SK-MEL-5 (cell line): Measurements from ENCODE around the gene MYOCD. TPM values are rescaled to one million over a fixed set of nuclear protein-coding genes. Genes with fewer than 3 reads are reported as not detected.

Source experiments
- DNase-seq: peaks from one replicate; pipeline ENCODE4 v3.0.0-alpha.2; 2016; ENCODE audit warnings: low read depth, low spot score
- in situ Hi-C: cut with HindIII; loops from 2 replicates; pipeline ENCODE4 v1.10.0; 2016; ENCODE audit warnings: low sequenced_read_pairs, high pct_unique_total_duplicates, low pct_unique_long_range_greater_than_20kb
- total RNA-seq: library from RNA; depleted of rRNA; stranded (reverse); fragments of >200 nt; shearing (Covaris generic); gene quantifications from 2 replicates; pipeline ENCODE4 v1.2.3, GENCODE V29; 2014

MYOCD gene
- total RNA-seq, 1 experiment from 2014 or later = not detected

GRCh38 chr17:12680407-12680897 lies 14.8 kb downstream of the MYOCD start:
- in situ Hi-C loops = no loop called here
- no peak for DNase-seq

- no peak for DNase-seq
- in situ Hi-C loops = no loop called here
Observed at GRCh38 chr17:12680993-12681392, 15.3 kb downstream of the MYOCD start.

GRCh38 chr17:12683299-12683698 lies 17.6 kb downstream of the MYOCD start:
- DNase-seq = no peak
- in situ Hi-C loops = no loop called here

GRCh38 chr17:12686486-12686885 lies 20.8 kb downstream of the MYOCD start:
- no peak for DNase-seq
- in situ Hi-C loops = no loop called here

GRCh38 chr17:12688382-12688781 lies 22.7 kb downstream of the MYOCD start:
- no peak for DNase-seq

GRCh38 chr17:12691173-12691572 lies 25.5 kb downstream of the MYOCD start:
- DNase-seq = no peak
- in situ Hi-C loops = no loop called here

More at GRCh38 chr17:12688382-12688781, 22.7 kb downstream of the MYOCD start:
- in situ Hi-C loops = no loop called here

- DNase-seq = no peak
- in situ Hi-C loops = no loop called here
Observed at GRCh38 chr17:12693640-12694039, 27.9 kb downstream of the MYOCD start.

GRCh38 chr17:12706070-12706469 lies 40.4 kb downstream of the MYOCD start:
- no peak for DNase-seq
- in situ Hi-C loops = no loop called here

GRCh38 chr17:12709063-12709462 lies 43.4 kb downstream of the MYOCD start:
- in situ Hi-C loops = no loop called here
- no peak for DNase-seq

GRCh38 chr17:12712415-12712814 lies 46.7 kb downstream of the MYOCD start:
- DNase-seq = no peak
- in situ Hi-C loops = no loop called here

- in situ Hi-C loops = no loop called here
- DNase-seq = no peak
Observed at GRCh38 chr17:12712941-12713340, 47.3 kb downstream of the MYOCD start.

GRCh38 chr17:12719948-12720347 lies 54.3 kb downstream of the MYOCD start:
- DNase-seq = no peak
- in situ Hi-C loops = no loop called here

- in situ Hi-C loops = no loop called here
- DNase-seq = no peak
Observed at GRCh38 chr17:12721581-12721980, 55.9 kb downstream of the MYOCD start.

- in situ Hi-C loops = no loop called here
- DNase-seq = no peak
Observed at GRCh38 chr17:12722282-12722681, 56.6 kb downstream of the MYOCD start.

- in situ Hi-C loops = no loop called here
- DNase-seq = no peak
Observed at GRCh38 chr17:12726131-12726530, 60.4 kb downstream of the MYOCD start.

- in situ Hi-C loops = no loop called here
- no peak for DNase-seq
Observed at GRCh38 chr17:12727076-12727760, 61.5 kb downstream of the MYOCD start.

- in situ Hi-C loops = no loop called here
- no peak for DNase-seq
Observed at GRCh38 chr17:12727881-12728280, 62.2 kb downstream of the MYOCD start.

GRCh38 chr17:12729086-12729485 lies 63.4 kb downstream of the MYOCD start:
- no peak for DNase-seq
- in situ Hi-C loops = no loop called here

- DNase-seq = no peak
- in situ Hi-C loops = no loop called here
Observed at GRCh38 chr17:12730421-12730820, 64.7 kb downstream of the MYOCD start.
